ENCODE results near the gene MTRF1L. TPM values are rescaled to one million over a fixed set of nuclear protein-coding genes. Genes with fewer than 3 reads are reported as not detected.

The MTRF1L gene
- total and polyA plus RNA-seq, 2 of the 13 experiments (the other 11 are each of a cell fraction or from before 2014, with no cell fraction given) = 17.6 to 28.7 TPM

GRCh38 chr6:153002613-153003365 lies at the start of gene MTRF1L (continued):
- no peak for TF ChIP-seq ZNF775 (CRISPR knock-in tag; IDR thresholded peaks at IDR 0.05; ENCODE audit: borderline replicate concordance)
- peak; percentile 81; the same call in 1 of the 2 replicates for TF ChIP-seq PATZ1 (CRISPR knock-in tag; IDR thresholded peaks at IDR 0.05)
- peak; percentile 28; the same call in 1 of the 2 replicates for TF ChIP-seq PRDM15 (CRISPR knock-in tag; IDR thresholded peaks at IDR 0.05)
- TF ChIP-seq, protein P1, sequence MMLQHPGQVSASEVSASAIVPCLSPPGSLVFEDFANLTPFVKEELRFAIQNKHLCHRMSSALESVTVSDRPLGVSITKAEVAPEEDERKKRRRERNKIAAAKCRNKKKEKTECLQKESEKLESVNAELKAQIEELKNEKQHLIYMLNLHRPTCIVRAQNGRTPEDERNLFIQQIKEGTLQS (CRISPR knock-in tag; IDR thresholded peaks at IDR 0.05) = no peak
- TF ChIP-seq NAIF1 (CRISPR knock-in tag; IDR thresholded peaks at IDR 0.05; ENCODE audit: borderline replicate concordance) = peak; percentile 75
- TF ChIP-seq IRF2 (CRISPR knock-in tag; IDR thresholded peaks at IDR 0.05) = peak; percentile 88; the same call in 1 of the 2 replicates
- no peak for TF ChIP-seq KAT2B (IDR thresholded peaks at IDR 0.05; ENCODE audit: borderline replicate concordance, low read depth, low read length)
- no peak for TF ChIP-seq JUN (CRISPR knock-in tag; IDR thresholded peaks at IDR 0.05)
- peak; percentile 84 for TF ChIP-seq HINFP (CRISPR knock-in tag; IDR thresholded peaks at IDR 0.05; ENCODE audit: low read depth)
- TF ChIP-seq RBAK (CRISPR knock-in tag; IDR thresholded peaks at IDR 0.05) = 0 out of 2 replicates have a peak, but pooled peaks have one; percentile 42
- peak; percentile 65 for TF ChIP-seq ZFY (CRISPR knock-in tag; IDR thresholded peaks at IDR 0.05)
- no peak for TF ChIP-seq ZFP41 (CRISPR knock-in tag; IDR thresholded peaks at IDR 0.05; ENCODE audit: borderline replicate concordance)
- TF ChIP-seq ZBTB38 (CRISPR knock-in tag; IDR thresholded peaks at IDR 0.05) = peak; percentile 41; the same call in 1 of the 2 replicates
- TF ChIP-seq KDM3A (CRISPR knock-in tag; IDR thresholded peaks at IDR 0.05; ENCODE audit: low read depth) = peak; percentile 43; the same call in 1 of the 2 replicates
- TF ChIP-seq MIER2 (CRISPR knock-in tag; IDR thresholded peaks at IDR 0.05) = peak; percentile 50; the same call in 1 of the 2 replicates
- no peak for TF ChIP-seq ARNT (IDR thresholded peaks at IDR 0.05)
- TF ChIP-seq ZFX (CRISPR knock-in tag; IDR thresholded peaks at IDR 0.05; ENCODE audit: low read depth) = peak; percentile 78
- TF ChIP-seq SETDB1 (CRISPR knock-in tag; IDR thresholded peaks at IDR 0.05; ENCODE audit: borderline replicate concordance) = no peak
- TF ChIP-seq RNF219 (CRISPR knock-in tag; IDR thresholded peaks at IDR 0.05) = 0 out of 2 replicates have a peak, but pooled peaks have one; percentile 64

Measured in HepG2 (cell line).